Nephron (organoid): ENCODE data around the gene ENPP6.

Source experiments
- H3K27ac Mint-ChIP-seq, 3 experiments: 2 replicates each; pipeline ENCODE4 v1.8.0; 2020; ENCODE audit warnings: mixed read lengths in 3 of 3, mild to moderate bottlenecking in 2 of 3, moderate library complexity in 1 of 3
- H3K27me3 Mint-ChIP-seq: 2 replicates; pipeline ENCODE4 v1.8.0; 2021; ENCODE audit warnings: low read depth, mild to moderate bottlenecking, moderate library complexity, mixed read lengths
- H3K36me3 Mint-ChIP-seq: 2 replicates; pipeline ENCODE4 v1.8.0; 2020; ENCODE audit warnings: low read depth, mixed read lengths
- H3K4me1 Mint-ChIP-seq: 2 replicates; pipeline ENCODE4 v1.8.0; 2020; ENCODE audit warnings: mixed read lengths
- H3K4me3 Mint-ChIP-seq, 3 experiments: 2 replicates each; pipeline ENCODE4 v1.8.0; 2020; ENCODE audit warnings: mild to moderate bottlenecking in 3 of 3, mixed read lengths in 3 of 3, moderate library complexity in 2 of 3
- H3K9me3 Mint-ChIP-seq: 2 replicates; pipeline ENCODE4 v1.8.0; 2020; ENCODE audit warnings: mixed read lengths
- CTCF ChIP-seq, 3 experiments: fragments of 200-600 bp; sonication (generic); IDR thresholded peaks; one replicate each; pipeline ENCODE4 v1.5.0; 2021; ENCODE audit warnings: antibody characterized with exemption in 3 of 3; ENCODE audit not compliant: unreplicated experiment in 3 of 3

Gene ENPP6

GRCh38 chr4:184136525-184136924 lies 81.1 kb downstream of the ENPP6 start:
- no peaks in the 10 kb centered on the region for H3K27me3 Mint-ChIP-seq
- peaks cover 7% of the 10 kb centered on the region for H3K36me3 Mint-ChIP-seq
- no peak overlapping the region for H3K4me3 Mint-ChIP-seq
- TF ChIP-seq CTCF (IDR thresholded peaks at IDR 0.05; ENCODE audit: unreplicated experiment in 3 of 3), result no peak
- no peaks in the 10 kb centered on the region for H3K4me1 Mint-ChIP-seq
- peaks cover 29% of the 10 kb centered on the region for H3K9me3 Mint-ChIP-seq
- H3K27ac Mint-ChIP-seq, result no peak overlapping the region

GRCh38 chr4:184126800-184127199 lies 90.9 kb downstream of the ENPP6 start:
- Mint-ChIP-seq H3K27me3 (no peaks in the 10 kb centered on the region), H3K36me3 (no peaks in the 10 kb centered on the region), H3K4me1 (no peaks in the 10 kb centered on the region), H3K27ac (no peak overlapping the region), H3K4me3 (no peak overlapping the region), H3K9me3 (peaks cover 11% of the 10 kb centered on the region)
- no peak for TF ChIP-seq CTCF (IDR thresholded peaks at IDR 0.05; ENCODE audit: unreplicated experiment in 3 of 3)

GRCh38 chr4:184122631-184123408 lies 94.9 kb downstream of the ENPP6 start:
- H3K27ac Mint-ChIP-seq, result no peak overlapping the region

GRCh38 chr4:184120549-184121127 lies 97.0 kb downstream of the ENPP6 start:
- H3K9me3 Mint-ChIP-seq, result peaks cover 2% of the 10 kb centered on the region
- TF ChIP-seq CTCF (IDR thresholded peaks at IDR 0.05; ENCODE audit: unreplicated experiment in 3 of 3), result no peak
- H3K36me3 Mint-ChIP-seq, result no peaks in the 10 kb centered on the region
- no peak overlapping the region for H3K27ac Mint-ChIP-seq
- peaks cover 11% of the 10 kb centered on the region for H3K27me3 Mint-ChIP-seq
- H3K4me3 Mint-ChIP-seq, result no peak overlapping the region
- H3K4me1 Mint-ChIP-seq, result no peaks in the 10 kb centered on the region

More at GRCh38 chr4:184122631-184123408, 94.9 kb downstream of the ENPP6 start:
- H3K36me3 Mint-ChIP-seq, result no peaks in the 10 kb centered on the region
- H3K9me3 Mint-ChIP-seq, result peaks cover 10% of the 10 kb centered on the region
- H3K4me1 Mint-ChIP-seq, result no peaks in the 10 kb centered on the region
- no peak for TF ChIP-seq CTCF (IDR thresholded peaks at IDR 0.05; ENCODE audit: unreplicated experiment in 3 of 3)
- no peak overlapping the region for H3K4me3 Mint-ChIP-seq
- peaks cover 7% of the 10 kb centered on the region for H3K27me3 Mint-ChIP-seq

GRCh38 chr4:184117662-184118199 lies 99.9 kb downstream of the ENPP6 start:
- H3K9me3 Mint-ChIP-seq, result no peaks in the 10 kb centered on the region
- peaks cover 17% of the 10 kb centered on the region for H3K27me3 Mint-ChIP-seq
- H3K4me1 Mint-ChIP-seq, result no peaks in the 10 kb centered on the region
- no peak for TF ChIP-seq CTCF (IDR thresholded peaks at IDR 0.05; ENCODE audit: unreplicated experiment in 3 of 3)
- H3K4me3 Mint-ChIP-seq, result no peak overlapping the region
- no peak overlapping the region for H3K27ac Mint-ChIP-seq
- no peaks in the 10 kb centered on the region for H3K36me3 Mint-ChIP-seq
